HK-2 (cell line): Measurements from ENCODE around the gene RUVBL2.

ENCODE experiments used
- DNase-seq: peaks from one replicate; pipeline ENCODE4 v3.0.0-alpha.2; 2018; ENCODE audit not compliant: unreplicated experiment

The RUVBL2 gene

DNA sequence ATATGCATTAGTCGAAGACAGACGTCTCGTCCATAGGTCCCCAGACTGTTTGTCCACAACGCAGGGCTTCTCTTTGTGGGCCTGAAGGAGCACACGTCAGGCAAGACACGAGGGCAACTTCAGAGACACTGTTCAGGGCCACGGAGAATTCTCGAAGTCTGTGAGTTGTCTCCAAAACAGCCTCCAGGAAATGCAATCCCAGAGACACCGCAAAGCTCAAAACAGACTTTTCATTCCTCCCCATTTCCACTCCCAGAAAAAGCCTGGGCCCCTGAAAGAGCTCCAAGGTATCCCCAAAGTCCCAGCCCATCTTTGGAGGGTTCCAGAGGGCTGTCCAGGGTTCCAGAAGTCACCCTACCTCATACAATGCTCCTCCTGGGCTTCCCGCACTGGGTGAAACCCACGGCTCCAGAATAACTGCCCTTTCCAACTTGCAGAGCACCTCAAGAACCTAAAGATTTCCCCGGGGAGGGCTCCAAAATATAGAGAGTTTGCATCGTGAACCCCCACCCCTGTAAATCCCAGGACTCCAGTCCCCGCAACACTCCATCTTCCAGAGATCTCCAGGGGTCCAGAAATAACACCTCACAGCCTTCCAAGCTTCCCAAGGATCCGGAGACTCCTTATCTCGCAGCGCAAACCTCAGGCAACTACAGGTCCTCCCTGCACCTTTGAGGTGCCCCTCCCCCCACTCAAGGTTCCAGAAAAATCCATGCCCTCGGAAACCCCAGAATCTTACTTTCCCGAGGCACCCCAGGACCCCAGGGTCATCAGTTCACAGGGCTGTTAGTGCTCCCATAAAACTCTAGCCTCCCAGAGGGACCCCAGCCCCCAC, 29.3 kb upstream of the RUVBL2 start:
- no peak for DNase-seq

DNA sequence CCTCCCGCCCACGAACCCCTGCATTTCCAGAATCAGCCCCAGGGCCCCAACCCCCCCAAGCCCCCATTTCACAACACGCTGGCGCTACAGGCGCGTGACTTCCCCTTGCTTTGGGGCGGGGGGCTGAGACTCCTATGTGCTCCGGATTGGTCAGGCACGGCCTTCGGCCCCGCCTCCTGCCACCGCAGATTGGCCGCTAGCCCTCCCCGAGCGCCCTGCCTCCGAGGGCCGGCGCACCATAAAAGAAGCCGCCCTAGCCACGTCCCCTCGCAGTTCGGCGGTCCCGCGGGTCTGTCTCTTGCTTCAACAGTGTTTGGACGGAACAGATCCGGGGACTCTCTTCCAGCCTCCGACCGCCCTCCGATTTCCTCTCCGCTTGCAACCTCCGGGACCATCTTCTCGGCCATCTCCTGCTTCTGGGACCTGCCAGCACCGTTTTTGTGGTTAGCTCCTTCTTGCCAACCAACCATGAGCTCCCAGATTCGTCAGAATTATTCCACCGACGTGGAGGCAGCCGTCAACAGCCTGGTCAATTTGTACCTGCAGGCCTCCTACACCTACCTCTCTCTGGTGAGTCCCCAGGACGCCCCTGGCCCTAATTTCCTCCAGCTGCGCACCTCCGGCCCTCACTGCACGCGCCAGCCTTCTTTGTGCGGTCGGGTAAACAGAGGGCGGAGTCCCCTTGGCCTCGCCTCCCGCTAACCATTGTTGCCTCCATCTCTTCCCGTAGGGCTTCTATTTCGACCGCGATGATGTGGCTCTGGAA, 28.5 kb upstream of the RUVBL2 start, which contains the start of gene FTL:
FTL (plus strand) TSS at position 270 of the 766 bp plus-strand sequence; CDS start at position 469, 199 bp downstream.
- peak; percentile 98 for DNase-seq

DNA sequence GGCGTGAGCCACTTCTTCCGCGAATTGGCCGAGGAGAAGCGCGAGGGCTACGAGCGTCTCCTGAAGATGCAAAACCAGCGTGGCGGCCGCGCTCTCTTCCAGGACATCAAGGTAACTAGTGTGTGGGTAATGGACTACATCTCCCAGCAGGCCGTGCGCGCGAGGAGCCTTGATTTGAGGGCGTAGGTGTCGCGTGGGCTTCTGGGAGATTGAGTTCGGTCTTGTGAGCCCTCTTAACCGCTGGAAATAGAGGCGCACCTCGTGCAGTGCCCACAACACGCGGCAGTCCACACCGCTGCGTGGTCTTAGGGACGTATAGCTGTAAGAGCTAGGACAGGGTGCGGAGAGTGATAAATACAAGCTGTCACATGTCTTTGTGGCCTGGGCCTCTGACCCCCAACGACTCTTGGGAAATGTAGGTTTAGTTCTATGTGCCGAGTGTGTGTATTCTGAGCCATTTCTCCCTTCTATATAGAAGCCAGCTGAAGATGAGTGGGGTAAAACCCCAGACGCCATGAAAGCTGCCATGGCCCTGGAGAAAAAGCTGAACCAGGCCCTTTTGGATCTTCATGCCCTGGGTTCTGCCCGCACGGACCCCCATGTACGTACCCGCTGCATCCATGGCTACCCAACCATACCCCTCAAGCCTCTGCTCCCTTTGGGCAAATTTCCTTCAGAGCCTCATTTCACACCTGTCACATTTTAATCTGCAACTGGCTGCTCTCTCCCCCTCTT, 27.7 kb upstream of the RUVBL2 start:
- DNase-seq: peak; percentile 73

DNA sequence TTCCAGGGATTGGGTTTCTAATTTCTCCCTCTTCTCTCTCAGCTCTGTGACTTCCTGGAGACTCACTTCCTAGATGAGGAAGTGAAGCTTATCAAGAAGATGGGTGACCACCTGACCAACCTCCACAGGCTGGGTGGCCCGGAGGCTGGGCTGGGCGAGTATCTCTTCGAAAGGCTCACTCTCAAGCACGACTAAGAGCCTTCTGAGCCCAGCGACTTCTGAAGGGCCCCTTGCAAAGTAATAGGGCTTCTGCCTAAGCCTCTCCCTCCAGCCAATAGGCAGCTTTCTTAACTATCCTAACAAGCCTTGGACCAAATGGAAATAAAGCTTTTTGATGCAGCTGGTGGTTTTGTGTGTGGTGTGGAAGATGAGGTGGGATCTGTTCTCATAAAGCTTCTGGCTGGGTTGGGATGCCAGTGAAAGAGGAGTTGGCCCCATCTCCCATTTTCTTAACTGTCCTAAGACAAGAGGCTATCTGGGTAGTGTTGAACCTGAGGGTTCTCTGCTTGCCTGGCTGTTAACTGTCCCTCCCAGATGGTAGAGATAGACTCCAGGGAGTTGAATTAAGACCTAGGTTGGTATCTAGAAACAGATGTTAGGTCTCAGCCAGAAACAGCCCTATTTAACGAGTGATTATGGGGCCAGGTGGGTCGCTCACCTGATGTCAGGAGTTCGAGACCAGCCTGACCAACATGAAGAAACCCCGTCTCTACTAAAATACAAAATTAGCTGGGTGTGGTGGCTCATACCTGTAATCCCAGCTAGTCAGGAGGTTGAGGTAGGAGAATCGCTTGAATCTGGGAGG, 26.9 kb upstream of the RUVBL2 start:
- DNase-seq: peak; percentile 48

DNA sequence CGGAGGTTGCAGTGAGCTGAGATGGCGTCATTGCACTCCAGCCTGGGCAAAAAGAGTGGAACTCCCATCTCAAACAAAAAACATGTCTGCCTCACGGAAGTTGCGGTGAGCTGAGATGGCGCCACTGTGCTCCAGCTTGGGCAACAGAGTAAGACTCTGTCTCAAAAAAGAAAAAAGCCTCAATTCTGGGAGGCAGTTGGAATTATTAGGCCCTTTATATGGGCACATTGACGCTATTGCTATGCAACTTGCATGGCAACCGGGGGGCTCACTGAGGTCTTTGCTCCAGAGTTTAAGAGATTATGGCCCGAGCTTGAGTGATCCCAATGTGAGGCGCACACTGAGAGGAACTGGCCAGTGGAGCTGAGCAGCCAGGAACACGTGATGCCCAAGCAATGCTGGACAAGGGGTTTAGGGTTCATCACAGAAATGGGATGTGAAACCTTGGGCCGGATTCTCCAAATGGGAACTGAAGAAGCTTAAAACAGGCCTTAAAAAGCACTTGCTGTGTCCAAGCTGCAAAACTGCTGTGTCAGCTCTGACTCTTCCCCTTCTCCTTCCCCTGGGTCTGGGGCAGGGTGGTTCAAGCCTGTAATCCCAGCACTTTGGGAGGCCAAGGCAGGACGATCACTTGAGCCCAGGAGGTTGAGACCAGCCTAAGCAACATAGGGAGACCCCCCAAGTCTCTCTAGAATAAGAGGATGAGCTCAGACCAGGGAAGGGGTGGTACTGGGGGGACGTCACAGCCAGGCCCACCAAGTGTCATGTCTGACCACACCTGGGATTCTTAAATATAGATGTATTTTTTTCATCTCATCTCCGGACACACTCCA, 26.1 kb upstream of the RUVBL2 start:
- DNase-seq: peak; percentile 51

DNA sequence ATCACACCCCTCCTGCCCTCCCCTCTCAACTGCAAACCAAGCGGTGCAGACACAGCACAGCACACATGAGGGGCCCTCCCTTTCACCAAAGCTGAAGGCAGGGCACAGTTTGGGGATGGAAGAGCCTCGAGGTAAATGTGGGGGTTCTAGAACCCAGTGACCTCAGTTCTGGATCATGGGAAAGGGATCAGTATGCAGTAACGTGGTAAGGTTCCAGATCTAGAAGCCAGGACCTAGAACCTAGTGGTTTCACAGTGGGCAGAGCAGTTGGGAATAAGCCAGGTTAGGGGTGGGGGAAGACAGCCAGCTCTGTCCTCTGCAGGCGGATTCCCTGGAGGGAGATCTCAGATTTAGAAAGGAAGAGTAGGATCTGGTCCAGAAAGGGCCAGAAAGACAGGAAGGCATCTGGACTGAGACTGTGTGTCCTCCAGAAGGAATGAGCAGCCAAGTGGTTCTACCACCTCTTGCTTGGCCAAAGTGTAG, 25.5 kb upstream of the RUVBL2 start:
- no peak for DNase-seq

DNA sequence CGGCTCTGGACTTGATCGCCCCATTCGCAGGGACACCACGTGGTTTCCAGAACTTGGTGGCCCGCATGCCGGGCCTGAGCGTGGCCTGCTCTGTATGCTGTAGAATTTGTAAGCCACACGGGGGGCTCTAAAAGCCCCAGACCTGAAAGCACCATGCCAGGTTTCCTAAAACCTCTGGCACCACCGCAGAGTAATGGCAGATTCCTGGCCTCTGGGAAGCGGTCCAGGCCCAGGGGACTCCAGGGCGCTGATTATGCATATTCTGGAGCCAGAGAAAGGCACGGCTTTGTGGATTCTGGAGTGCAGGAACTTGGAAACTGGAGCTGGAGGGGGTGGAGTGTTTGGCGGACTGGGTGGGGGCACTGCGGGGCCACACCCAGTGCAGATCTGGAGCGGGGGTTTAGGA, 24.9 kb upstream of the RUVBL2 start:
- no peak for DNase-seq

DNA sequence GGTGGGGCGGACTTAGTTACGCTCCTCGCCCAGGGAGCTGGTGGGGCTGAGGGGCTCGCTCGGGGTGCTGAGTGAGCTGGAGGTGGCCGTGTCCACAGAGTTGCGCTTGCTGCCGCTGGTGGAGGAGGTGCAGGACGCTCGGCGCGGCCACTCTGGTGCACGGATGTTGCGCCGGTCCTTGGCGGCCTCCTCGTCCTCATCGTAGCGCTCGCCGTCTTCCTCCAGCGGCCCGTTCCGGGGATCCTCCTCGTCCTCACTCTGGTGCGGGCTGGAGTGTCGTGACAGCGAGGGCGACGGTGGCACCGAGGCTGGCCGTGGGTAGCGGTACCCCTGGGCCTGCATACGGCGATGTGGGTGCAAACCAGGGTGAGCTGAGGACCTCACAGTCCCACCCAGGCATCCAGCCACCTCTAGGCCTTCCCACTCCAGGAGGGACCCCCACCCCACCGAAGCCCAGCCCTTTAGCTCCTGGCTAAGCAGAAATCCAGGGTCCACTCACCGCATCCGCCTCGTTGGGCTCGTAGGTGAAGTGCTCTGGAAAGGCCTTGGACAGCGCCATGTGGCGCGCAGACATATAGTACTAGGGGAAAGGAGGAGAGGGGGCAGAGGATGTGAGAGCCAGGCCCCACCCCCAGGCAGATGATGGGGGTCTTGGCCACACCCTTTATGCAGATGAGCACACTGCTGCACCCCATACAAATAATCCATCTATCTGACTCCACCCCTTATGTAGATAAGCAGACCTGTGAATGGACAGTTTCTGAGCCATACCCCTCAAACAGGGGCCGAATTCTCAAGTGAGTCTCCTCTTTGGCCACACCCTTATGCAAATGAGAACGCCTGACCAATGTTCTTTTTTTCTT, 24.2 kb upstream of the RUVBL2 start:
- DNase-seq: no peak

DNA sequence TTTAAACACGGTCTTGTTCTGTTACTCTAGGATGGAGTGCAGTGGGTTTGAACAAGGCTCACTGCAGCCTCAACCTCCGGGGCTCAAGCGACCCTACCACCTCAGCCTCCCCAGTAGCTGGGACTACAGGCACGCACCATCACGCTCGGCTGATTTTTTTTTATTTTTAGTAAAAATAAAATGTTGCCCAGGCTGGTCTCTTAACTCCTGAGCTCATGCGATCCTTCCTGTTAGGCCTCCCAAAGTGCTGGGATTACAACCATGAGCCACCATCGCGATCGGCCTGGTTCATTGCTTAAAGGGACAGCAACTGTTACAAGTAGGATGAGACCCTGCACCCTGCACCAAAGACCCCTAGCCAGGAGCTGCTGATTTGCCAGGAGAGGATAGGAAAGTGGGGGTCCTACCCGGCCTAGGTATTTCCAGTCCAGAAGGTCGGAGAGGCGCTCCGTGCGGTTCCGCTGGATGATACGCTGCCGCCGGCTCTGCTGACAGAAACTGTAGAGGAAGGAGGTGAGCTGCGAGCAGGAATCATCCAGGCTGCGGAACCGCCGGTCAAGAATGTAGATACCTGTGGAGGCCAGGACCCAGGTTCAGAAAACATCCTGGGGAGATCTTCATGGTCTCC, 23.4 kb upstream of the RUVBL2 start:
- DNase-seq: no peak

DNA sequence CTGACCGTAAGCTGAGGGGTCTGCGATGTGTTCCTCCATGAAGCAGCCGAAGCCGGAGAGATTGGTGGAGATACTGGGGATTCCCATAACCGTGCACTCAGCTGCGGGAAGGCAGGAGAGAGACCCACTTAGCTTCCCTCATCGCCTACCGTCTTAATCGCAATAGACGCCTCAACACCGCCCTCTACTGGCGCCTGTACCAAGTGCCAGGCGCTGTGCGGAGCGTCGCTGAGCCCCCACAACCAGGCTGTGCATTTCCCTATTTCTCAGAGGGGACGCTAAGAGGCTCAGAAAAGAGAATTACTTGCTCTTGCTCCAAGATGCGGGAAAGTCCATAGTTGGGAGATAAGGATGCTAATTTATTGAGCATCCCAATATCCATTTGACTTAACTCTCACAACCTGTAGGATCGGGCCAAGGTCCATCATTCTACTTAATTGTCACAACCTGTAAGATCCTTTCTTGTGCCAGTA, 22.7 kb upstream of the RUVBL2 start:
- DNase-seq: peak; percentile 46

DNA sequence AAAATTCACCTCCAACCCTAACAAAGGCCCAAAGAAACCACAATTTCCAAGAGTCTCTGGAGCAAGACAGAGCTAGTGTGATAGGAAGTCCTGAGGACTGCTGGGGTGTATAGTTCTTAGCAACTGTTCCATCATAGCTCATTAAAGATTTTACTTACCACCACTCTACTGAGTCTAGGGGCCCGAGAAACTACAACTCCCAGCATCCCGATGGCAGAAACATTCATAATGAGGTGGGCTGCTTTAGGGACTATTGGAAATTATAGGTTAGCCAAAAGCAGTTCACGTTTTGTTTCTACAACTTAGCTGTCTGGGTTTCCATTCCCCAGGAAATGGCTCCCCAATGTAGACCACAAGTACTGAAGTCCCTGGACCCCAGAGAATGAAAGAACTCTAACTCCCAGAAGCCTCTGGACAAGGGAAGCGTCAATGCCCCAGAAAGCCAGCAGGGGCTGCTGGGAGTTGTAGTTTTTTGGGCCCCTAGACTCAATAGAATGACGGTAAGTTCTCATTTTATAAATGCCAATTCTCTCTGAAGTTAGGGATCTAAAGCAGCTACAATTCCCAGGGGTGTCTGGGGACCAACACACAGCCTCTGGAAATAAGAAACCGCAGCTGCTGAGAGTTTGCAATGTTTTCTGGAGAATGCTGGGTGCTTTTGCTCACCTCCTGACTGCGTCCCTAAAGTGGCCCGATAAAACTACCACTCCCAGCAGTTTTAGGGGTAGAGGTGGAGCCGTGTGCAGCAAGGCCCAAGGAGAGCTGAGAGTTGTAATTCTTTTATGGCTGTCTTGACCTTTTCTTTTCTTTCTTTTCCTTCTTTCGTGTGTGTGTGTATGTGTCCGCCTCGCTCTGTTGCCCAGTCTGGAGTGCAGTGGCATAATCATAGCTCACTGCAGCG, 17.5 kb upstream of the RUVBL2 start:
- no peak for DNase-seq

DNA sequence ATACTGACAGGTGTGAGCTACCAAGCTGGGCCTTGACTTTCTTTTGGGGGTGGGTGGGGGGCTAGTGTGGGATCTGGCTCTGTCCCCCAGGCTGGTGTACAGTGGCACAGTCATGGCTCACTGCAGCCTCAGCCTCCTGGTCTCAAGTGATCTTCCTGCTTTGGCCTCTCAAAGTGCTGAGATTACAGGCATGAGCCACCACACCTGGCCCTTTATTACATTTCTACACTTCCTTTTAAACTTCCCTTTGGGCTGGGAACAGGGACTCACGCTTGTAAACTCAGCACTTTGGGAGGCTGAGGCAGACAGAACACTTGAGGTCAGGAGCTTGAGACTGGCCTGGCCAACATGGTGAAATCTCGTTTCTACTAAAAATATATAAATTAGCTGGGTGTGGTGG, 16.6 kb upstream of the RUVBL2 start:
- DNase-seq: no peak

DNA sequence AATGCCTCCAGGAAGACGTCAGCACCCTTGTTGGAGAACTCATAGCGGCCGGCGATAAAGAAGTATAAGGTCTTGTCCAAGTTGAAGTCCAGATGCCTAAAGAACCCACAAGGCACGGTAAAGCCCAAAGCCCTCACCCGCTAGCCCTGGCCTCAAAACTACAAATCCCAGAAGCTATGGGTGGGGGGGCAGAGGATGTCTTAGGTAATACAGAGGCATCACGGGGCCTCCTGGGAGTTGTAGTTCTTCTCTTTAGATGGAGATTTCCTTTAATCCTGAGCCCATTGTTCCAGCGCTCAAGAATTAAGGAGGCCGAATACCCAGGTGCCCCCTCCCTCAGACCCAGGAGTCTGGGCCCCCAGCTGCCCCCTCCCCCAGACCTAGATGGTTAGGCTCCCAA, 11.4 kb upstream of the RUVBL2 start:
- no peak for DNase-seq

DNA sequence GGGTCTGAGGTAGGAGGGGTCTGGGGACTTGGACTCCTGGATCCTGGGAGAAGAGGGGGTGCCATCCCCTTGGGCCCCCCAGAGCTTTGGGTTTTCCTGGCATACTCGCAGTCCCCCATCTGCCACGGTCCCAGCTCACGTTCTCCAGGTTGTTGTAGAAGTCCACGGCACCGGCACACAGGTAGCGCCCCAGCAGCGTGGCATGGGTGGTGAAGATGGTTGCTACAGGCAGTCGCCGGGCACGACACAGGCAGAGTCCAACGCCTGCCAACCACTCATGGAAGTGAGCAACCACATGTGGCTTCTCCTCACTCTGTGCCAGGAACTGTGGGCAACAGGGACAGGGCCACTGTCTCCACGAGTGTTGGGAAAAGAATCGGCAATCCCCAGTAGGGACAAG, 8.0 kb upstream of the RUVBL2 start:
- DNase-seq: no peak

DNA sequence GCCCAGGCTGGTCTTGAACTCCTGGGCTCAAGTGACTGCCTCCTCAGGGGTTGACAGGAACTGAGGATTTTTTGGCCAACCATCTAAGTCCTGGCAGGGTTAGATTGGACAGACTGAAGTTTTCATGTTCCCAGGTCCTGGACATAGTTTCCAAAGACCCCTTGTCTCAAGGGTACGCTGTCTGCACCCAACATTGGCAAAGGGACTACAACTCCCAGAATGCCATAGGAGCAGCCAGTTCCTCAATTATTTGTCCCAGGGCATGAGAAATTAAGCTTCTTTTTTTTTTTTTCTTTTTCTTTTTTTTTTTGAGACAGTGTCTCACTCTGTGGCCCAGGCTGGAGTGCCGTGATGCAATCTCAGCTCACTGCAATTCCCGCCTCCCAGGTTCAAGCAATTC, 7.5 kb upstream of the RUVBL2 start:
- DNase-seq: no peak

DNA sequence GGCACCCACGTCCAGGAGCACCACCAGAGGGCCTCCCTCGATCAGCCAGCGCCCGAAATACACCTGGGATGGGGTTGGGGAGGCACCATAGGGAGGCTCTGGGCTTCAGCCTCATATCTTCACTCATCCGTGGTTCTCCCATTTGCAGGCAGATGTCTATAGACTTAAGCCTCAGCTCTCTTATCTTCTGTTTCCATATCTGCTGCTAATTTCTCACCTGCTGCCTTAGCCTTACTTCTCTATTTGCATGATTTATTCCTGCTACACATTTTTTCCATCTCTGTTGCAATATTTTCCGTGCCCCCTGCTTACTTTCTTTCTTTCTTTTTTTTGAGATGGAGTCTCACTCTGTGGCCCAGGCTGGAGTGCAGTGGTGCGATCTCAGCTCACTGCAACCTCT, 6.4 kb upstream of the RUVBL2 start:
- no peak for DNase-seq

DNA sequence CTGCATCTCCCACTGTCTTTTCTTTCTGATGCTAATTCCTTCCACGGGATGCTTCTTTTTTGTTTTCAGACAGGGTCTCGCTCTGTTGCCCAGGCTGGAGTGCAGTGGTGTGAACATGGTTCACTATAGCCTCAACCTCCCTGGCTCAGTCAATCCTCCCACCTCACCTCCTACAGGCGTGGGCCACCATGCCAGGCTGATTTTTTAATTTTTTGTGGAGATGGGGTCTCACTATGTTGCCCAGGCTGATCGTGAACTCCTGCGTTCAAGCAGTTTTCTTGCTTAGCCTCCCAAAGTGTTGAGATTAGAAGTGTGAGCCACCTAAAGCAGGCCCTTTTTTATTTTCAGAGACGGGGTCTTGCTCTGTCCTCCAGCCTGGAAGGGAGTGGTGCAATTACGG, 5.4 kb upstream of the RUVBL2 start:
- no peak for DNase-seq

DNA sequence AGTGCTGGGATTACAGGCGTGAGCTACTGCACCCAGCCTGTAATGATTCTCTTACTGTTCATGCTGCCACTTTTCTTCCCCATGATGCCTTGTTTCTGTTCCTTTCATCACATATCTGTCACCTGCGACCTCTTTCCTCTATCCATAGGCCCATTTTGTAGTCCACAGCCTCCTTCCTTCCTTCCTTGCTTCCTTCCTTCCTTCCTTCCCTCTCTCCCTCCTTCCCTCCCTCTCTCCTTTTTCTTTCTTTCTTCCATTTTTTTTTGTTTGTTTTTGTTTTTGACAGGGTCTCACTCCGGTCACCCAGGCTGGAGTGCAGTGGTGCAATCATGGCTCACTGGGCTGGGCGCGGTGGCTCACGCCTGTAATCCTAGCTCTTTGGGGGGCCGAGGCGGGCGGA, 4.8 kb upstream of the RUVBL2 start:
- DNase-seq: no peak
